HCT116 (cell line): ENCODE results near the gene AGFG2. TPM values are rescaled to one million over a fixed set of nuclear protein-coding genes. Genes with fewer than 3 reads are reported as not detected.
"Not testable (repeated sequence)": the region's sequence is repeated elsewhere in the genome, so short reads cannot be mapped to it uniquely, and the experiment has no call there.

Experiments used
- ATAC-seq: fragments of 200-7000 bp; cut with Tn5 transposase; 2 replicates; pipeline ENCODE4 v1.9.1; 2020; ENCODE audit warnings: mild to moderate bottlenecking, moderate library complexity
- BruUV-seq: library from RNA; stranded (reverse); fragments of 400-500 nt; replicated peaks from 2 replicates; lab custom pipeline; 2021; lab: Mats Ljungman, UMichigan
- CTCF ChIA-PET: fragments of 300-600 bp; sonication (Branson Sonifier 250); formaldehyde crosslinking; loops from one replicate; lab custom pipeline; 2021; ENCODE audit warnings: antibody characterized with exemption; lab: Charles Lee
- POLR2A ChIA-PET: fragments of 300-600, 350-600 bp; sonication (Branson Sonifier 250); formaldehyde crosslinking; loops from one replicate; lab custom pipeline; 2021; ENCODE audit warnings: antibody characterized with exemption; lab: Charles Lee
- RAD21 ChIA-PET, 2 experiments: fragments of 300-600 bp; sonication (Branson Sonifier 250); formaldehyde crosslinking; loops; one replicate each; lab custom pipeline; 2023; ENCODE audit warnings: low total read pairs in 2 of 2; ENCODE audit not compliant: uncharacterized antibody in 2 of 2, unreplicated experiment in 2 of 2, low non-redundant PET in 1 of 2; lab: Charles Lee
- DNase-seq: peaks from one replicate; pipeline ENCODE4 v3.0.0-alpha.2; 2010; ENCODE audit warnings: low read depth, low spot score
- H2AFZ ChIP-seq: fragments of 200-600 bp; shearing (Covaris generic), sonication (generic); 2 replicates; pipeline ENCODE4 v1.6.1; 2017; ENCODE audit warnings: low read depth, mixed run types, mixed read lengths, antibody characterized with exemption, low read length; ENCODE audit not compliant: poor library complexity, severe bottlenecking
- H3K27ac ChIP-seq: 2 replicates; pipeline ENCODE4 v1.5.1; 2012; ENCODE audit warnings: low read depth, low read length
- H3K27me3 ChIP-seq: fragments of 200-600 bp; sonication (generic); 2 replicates; pipeline ENCODE4 v1.6.1; 2016; ENCODE audit warnings: mixed run types, low read length, mixed read lengths; ENCODE audit not compliant: insufficient read depth
- H3K36me3 ChIP-seq, 2 experiments: fragments of 200-500 bp in 1 of 2; fragments of 200-600 bp in 1 of 2; sonication (Bioruptor generic) in 1 of 2; sonication (generic) in 1 of 2; 2 replicates each; pipeline versions ENCODE4 v1.5.1 to v1.6.1; 2014 to 2016; ENCODE audit warnings: low read length in 2 of 2, inconsistent platforms in 1 of 2, mixed read lengths in 1 of 2, mixed run types in 1 of 2; ENCODE audit not compliant: insufficient read depth in 2 of 2, control insufficient read depth in 1 of 2
- H3K4me1 ChIP-seq, 2 experiments: fragments of 200-600 bp in 1 of 2; sonication (generic) in 1 of 2; 2 replicates each; pipeline versions ENCODE4 v1.5.1 to v1.6.1; 2012 to 2017; ENCODE audit warnings: low read length in 2 of 2, inconsistent platforms in 1 of 2, mild to moderate bottlenecking in 1 of 2, mixed read lengths in 1 of 2, mixed run types in 1 of 2, moderate library complexity in 1 of 2; ENCODE audit not compliant: insufficient read depth in 2 of 2, control insufficient read depth in 1 of 2
- H3K4me2 ChIP-seq: fragments of 200-600 bp; sonication (generic); 2 replicates; pipeline ENCODE4 v1.6.1; 2017; ENCODE audit warnings: mixed run types, low read length, mixed read lengths
- H3K4me3 ChIP-seq, 2 experiments: fragments of 200-600 bp in 1 of 2; sonication (generic) in 1 of 2; replicated peaks in 1 of 2; 2 replicates each; pipeline ENCODE4 v1.5.1; 2011 to 2016; ENCODE audit warnings: low read length in 2 of 2, control low read depth in 1 of 2, low read depth in 1 of 2, mild to moderate bottlenecking in 1 of 2, mixed read lengths in 1 of 2, mixed run types in 1 of 2
- H3K79me2 ChIP-seq: fragments of 200-600 bp; sonication (generic); 2 replicates; pipeline ENCODE4 v1.6.1; 2017; ENCODE audit warnings: mild to moderate bottlenecking, mixed run types, low read length, moderate library complexity, mixed read lengths; ENCODE audit not compliant: insufficient read depth
- H3K9ac ChIP-seq: fragments of 200-600 bp; sonication (generic); 2 replicates; pipeline ENCODE4 v1.6.1; 2016; ENCODE audit warnings: low read length, mixed read lengths
- H3K9me2 ChIP-seq: fragments of 200-600 bp; sonication (generic), shearing (Covaris generic); 2 replicates; pipeline ENCODE4 v1.6.1; 2017; ENCODE audit warnings: mixed run types, mild to moderate bottlenecking, moderate library complexity; ENCODE audit not compliant: insufficient read depth
- H3K9me3 ChIP-seq, 2 experiments: fragments of 200-500 bp in 1 of 2; fragments of 200-600 bp in 1 of 2; sonication (Bioruptor generic) in 1 of 2; sonication (generic) in 1 of 2; 2 replicates each; pipeline ENCODE4 v1.6.1; 2014 to 2017; ENCODE audit warnings: low read length in 2 of 2, mixed read lengths in 2 of 2, inconsistent platforms in 1 of 2, low read depth in 1 of 2, mild to moderate bottlenecking in 1 of 2, mixed run types in 1 of 2, moderate library complexity in 1 of 2; ENCODE audit not compliant: control insufficient read depth in 1 of 2, insufficient read depth in 1 of 2
- H4K20me1 ChIP-seq: fragments of 200-600 bp; sonication (generic), shearing (Covaris generic); 2 replicates; pipeline ENCODE4 v1.6.1; 2017; ENCODE audit warnings: mixed run types, mild to moderate bottlenecking, moderate library complexity; ENCODE audit not compliant: insufficient read depth
- CBX3 ChIP-seq: IDR thresholded peaks from 2 replicates; pipeline ENCODE4 v1.6.1; 2012; ENCODE audit warnings: low read depth
- CEBPB ChIP-seq: IDR thresholded peaks from 2 replicates; pipeline ENCODE4 v1.6.1; 2012; ENCODE audit warnings: low read depth
- ELF1 ChIP-seq: IDR thresholded peaks from 2 replicates; pipeline ENCODE4 v1.6.1; 2012; ENCODE audit warnings: low read depth, borderline replicate concordance
- POLR2AphosphoS5 ChIP-seq: IDR thresholded peaks from 2 replicates; pipeline ENCODE4 v1.6.1; 2011; ENCODE audit warnings: mild to moderate bottlenecking, low read depth, low read length, moderate library complexity
- SP1 ChIP-seq: IDR thresholded peaks from 2 replicates; pipeline ENCODE4 v1.6.1; 2012; ENCODE audit warnings: low read depth
- ZFX ChIP-seq: fragments of 450-650 bp; IDR thresholded peaks from 2 replicates; pipeline ENCODE4 v1.6.1; 2017
- intact Hi-C: fragments of 100-400 bp; cut with micrococcal nuclease; formaldehyde crosslinking; loops from 2 replicates; pipeline ENCODE4 v1.10.0; 2022
- total RNA-seq: library from RNA; stranded (reverse); gene quantifications from one replicate; pipeline ENCODE4 v1.2.1, GENCODE V29; 2021; ENCODE audit not compliant: unreplicated experiment
- TF ChIP-seq, protein P1 (sequence below): IDR thresholded peaks from 2 replicates; pipeline ENCODE4 v1.6.1; 2011; ENCODE audit warnings: mild to moderate bottlenecking, low read length, moderate library complexity; ENCODE audit not compliant: insufficient replicate concordance; ENCODE audit errors: extremely low read depth
- TF ChIP-seq, protein P2 (sequence below): IDR thresholded peaks from 2 replicates; pipeline ENCODE4 v1.6.1; 2012; ENCODE audit warnings: low read depth

AGFG2 gene
- total RNA-seq, 1 experiment from 2014 or later = 14.0 TPM

DNA sequence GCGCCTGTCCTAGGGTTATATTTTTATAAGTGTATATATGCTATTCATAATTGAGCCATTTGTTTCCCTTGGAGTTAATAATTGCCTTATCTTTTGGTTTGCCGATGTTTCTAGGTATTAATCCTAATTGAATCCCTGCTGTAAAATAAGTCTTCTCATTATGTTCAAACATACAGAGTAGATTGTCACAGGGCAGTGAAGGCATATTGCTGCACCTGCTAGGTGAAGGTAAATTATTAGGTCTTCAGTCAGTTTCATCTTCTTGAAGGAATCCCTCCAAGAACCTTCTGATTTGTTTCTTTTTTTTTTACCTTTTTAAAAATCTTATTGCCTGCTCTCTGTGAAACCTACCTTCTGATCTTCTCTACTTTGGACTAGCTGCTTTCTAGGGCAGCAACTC is 17.9 kb upstream of the AGFG2 start:
- no peaks in the 10 kb centered on the region for H4K20me1 ChIP-seq
- POLR2A ChIA-PET = no interaction called here
- no peak overlapping the region for H3K9ac ChIP-seq
- H2AFZ ChIP-seq = no peak overlapping the region
- intact Hi-C loops = no loop called here
- H3K27me3 ChIP-seq = no peaks in the 10 kb centered on the region
- TF ChIP-seq, protein P1, sequence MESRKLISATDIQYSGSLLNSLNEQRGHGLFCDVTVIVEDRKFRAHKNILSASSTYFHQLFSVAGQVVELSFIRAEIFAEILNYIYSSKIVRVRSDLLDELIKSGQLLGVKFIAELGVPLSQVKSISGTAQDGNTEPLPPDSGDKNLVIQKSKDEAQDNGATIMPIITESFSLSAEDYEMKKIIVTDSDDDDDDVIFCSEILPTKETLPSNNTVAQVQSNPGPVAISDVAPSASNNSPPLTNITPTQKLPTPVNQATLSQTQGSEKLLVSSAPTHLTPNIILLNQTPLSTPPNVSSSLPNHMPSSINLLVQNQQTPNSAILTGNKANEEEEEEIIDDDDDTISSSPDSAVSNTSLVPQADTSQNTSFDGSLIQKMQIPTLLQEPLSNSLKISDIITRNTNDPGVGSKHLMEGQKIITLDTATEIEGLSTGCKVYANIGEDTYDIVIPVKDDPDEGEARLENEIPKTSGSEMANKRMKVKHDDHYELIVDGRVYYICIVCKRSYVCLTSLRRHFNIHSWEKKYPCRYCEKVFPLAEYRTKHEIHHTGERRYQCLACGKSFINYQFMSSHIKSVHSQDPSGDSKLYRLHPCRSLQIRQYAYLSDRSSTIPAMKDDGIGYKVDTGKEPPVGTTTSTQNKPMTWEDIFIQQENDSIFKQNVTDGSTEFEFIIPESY = no peak
- TF ChIP-seq CBX3 (no peak), SP1 (no peak), POLR2AphosphoS5 (no peak), CEBPB (no peak), ELF1 (no peak), ZFX (no peak)
- TF ChIP-seq, protein P2, sequence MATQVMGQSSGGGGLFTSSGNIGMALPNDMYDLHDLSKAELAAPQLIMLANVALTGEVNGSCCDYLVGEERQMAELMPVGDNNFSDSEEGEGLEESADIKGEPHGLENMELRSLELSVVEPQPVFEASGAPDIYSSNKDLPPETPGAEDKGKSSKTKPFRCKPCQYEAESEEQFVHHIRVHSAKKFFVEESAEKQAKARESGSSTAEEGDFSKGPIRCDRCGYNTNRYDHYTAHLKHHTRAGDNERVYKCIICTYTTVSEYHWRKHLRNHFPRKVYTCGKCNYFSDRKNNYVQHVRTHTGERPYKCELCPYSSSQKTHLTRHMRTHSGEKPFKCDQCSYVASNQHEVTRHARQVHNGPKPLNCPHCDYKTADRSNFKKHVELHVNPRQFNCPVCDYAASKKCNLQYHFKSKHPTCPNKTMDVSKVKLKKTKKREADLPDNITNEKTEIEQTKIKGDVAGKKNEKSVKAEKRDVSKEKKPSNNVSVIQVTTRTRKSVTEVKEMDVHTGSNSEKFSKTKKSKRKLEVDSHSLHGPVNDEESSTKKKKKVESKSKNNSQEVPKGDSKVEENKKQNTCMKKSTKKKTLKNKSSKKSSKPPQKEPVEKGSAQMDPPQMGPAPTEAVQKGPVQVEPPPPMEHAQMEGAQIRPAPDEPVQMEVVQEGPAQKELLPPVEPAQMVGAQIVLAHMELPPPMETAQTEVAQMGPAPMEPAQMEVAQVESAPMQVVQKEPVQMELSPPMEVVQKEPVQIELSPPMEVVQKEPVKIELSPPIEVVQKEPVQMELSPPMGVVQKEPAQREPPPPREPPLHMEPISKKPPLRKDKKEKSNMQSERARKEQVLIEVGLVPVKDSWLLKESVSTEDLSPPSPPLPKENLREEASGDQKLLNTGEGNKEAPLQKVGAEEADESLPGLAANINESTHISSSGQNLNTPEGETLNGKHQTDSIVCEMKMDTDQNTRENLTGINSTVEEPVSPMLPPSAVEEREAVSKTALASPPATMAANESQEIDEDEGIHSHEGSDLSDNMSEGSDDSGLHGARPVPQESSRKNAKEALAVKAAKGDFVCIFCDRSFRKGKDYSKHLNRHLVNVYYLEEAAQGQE = no peak
- H3K4me3 ChIP-seq = no peak overlapping the region
- no TSS peak for BruUV-seq
- H3K4me1 ChIP-seq = peaks cover 0 to 4% of the 10 kb centered on the region in 2 experiments; a peak in 2 of 4 replicates
- RAD21 ChIA-PET = no interaction called here
- H3K9me2 ChIP-seq = no peaks in the 10 kb centered on the region
- H3K79me2 ChIP-seq = no peaks in the 10 kb centered on the region
- no peaks in the 10 kb centered on the region for H3K9me3 ChIP-seq
- DNase-seq (no peak), ATAC-seq (no peak)
- H3K27ac ChIP-seq = no peak overlapping the region
- H3K4me2 ChIP-seq = no peak overlapping the region
- H3K36me3 ChIP-seq = no peaks in the 10 kb centered on the region
- CTCF ChIA-PET = no interaction called here

DNA sequence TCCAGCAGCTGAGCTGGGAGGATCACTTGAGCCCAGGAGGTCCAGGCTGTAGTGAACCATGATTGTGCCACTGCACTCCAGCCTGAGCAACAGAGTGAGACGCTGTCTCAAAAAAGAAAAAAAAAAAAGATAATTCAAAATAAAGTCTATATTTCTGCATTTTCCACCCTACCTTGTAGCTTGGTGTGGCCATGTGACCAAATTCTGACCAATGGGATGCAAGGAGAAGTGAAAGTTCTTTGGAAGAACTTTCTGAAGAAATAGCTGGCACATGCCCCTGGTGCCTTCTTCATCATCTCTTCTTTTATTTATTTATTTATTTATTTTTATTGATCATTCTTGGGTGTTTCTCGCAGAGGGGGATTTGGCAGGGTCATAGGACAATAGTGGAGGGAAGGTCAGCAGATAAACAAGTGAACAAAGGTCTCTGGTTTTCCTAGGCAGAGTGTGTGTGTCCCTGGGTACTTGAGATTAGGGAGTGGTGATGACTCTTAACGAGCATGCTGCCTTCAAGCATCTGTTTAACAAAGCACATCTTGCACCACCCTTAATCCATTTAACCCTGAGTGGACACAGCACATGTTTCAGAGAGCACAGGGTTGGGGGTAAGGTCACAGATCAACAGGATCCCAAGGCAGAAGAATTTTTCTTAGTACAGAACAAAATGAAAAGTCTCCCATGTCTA is 17.0 kb upstream of the AGFG2 start:
- H3K27me3 ChIP-seq, H3K4me3 ChIP-seq, RAD21 ChIA-PET, H3K79me2 ChIP-seq, H3K9me2 ChIP-seq, ATAC-seq, H3K4me1 ChIP-seq, H2AFZ ChIP-seq, BruUV-seq, H3K4me2 ChIP-seq, H3K9me3 ChIP-seq, intact Hi-C loops, H3K27ac ChIP-seq, DNase-seq, CTCF ChIA-PET, H3K9ac ChIP-seq, H4K20me1 ChIP-seq, POLR2A ChIA-PET, H3K36me3 ChIP-seq: not testable (repeated sequence)

DNA sequence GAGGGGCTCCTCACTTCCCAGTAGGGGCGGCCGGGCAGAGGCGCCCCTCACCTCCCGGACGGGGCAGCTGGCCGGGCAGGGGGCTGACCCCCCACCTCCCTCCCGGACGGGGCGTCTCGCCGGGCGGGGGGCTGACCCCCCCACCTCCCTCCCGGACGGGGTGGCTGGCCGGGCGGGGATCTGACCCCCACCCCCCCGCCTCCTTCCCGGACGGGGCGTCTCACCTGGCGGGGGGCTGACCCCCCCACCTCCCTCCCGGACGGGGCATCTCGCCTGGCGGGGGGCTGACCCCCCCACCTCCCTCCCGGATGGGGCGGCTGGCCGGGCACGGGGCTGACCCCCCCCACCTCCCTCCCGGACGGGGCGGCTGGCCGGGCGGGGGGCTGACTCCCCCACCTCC is 15.8 kb upstream of the AGFG2 start:
- intact Hi-C loops = not testable (repeated sequence)

More for the DNA sequence above, 15.8 kb upstream of the AGFG2 start:
- H3K9ac ChIP-seq, H3K36me3 ChIP-seq, ATAC-seq, POLR2A ChIA-PET, H4K20me1 ChIP-seq, H3K79me2 ChIP-seq, H3K4me3 ChIP-seq, H3K9me3 ChIP-seq, CTCF ChIA-PET, H3K4me2 ChIP-seq, H3K27ac ChIP-seq, RAD21 ChIA-PET, DNase-seq, BruUV-seq, H3K27me3 ChIP-seq, H2AFZ ChIP-seq, H3K4me1 ChIP-seq, H3K9me2 ChIP-seq: not testable (repeated sequence)
